Measurements from ENCODE around the gene TREM1.

GRCh38 chr6:41262401-41262800, 24.1 kb downstream of the TREM1 start:
- no peak for TF ChIP-seq CTCF (IDR thresholded peaks at IDR 0.05)
- no peak for TF ChIP-seq POLR2A (IDR thresholded peaks at IDR 0.05)

Data from upper lobe of left lung (tissue), 4 donors.